OCI-LY3 (cell line): Measurements from ENCODE around the gene AHNAK.
"Not testable (repeated sequence)": the region's sequence is repeated elsewhere in the genome, so short reads cannot be mapped to it uniquely, and the experiment has no call there.

Experiments
- H2AFZ ChIP-seq: fragments of 200-600, 300-600 bp; shearing (Covaris generic); 2 replicates; pipeline ENCODE4 v1.6.0; 2014; ENCODE audit warnings: antibody characterized with exemption, low read depth, low read length
- H3K27ac ChIP-seq: fragments of 200-600, 300-600 bp; sonication (generic); 2 replicates; pipeline ENCODE4 v1.5.1; 2014; ENCODE audit warnings: mild to moderate bottlenecking, low read length, moderate library complexity, mixed read lengths
- H3K27me3 ChIP-seq: fragments of 200-600, 300-600 bp; sonication (generic); 2 replicates; pipeline ENCODE4 v1.6.1; 2014; ENCODE audit warnings: low read depth, low read length, mixed read lengths
- H3K36me3 ChIP-seq: fragments of 200-600, 300-600 bp; sonication (generic); replicated peaks from 2 replicates; pipeline ENCODE3; 2014; ENCODE audit warnings: low read depth, low read length, mixed read lengths
- H3K4me1 ChIP-seq: fragments of 300-600, 200-600 bp; sonication (generic); 2 replicates; pipeline ENCODE4 v1.6.1; 2014; ENCODE audit warnings: low read length, mixed read lengths
- H3K4me2 ChIP-seq: fragments of 200-600, 300-600 bp; sonication (generic); 2 replicates; pipeline ENCODE4 v1.6.1; 2014; ENCODE audit warnings: low read length, mixed read lengths
- H3K4me3 ChIP-seq: fragments of 300-600, 200-600 bp; sonication (generic); 2 replicates; pipeline ENCODE4 v1.5.1; 2014; ENCODE audit warnings: antibody characterized with exemption, mild to moderate bottlenecking, low read length, moderate library complexity
- H3K79me2 ChIP-seq: fragments of 300-600, 200-600 bp; shearing (Covaris generic); 2 replicates; pipeline ENCODE4 v1.6.1; 2014; ENCODE audit warnings: mild to moderate bottlenecking, low read length, mixed read lengths
- H3K9ac ChIP-seq: fragments of 300-600, 200-600 bp; shearing (Covaris generic); 2 replicates; pipeline ENCODE4 v1.6.0; 2014; ENCODE audit warnings: mild to moderate bottlenecking, low read length, moderate library complexity
- H3K9me3 ChIP-seq: fragments of 200-600, 300-600 bp; shearing (Covaris generic); 2 replicates; pipeline ENCODE4 v1.6.1; 2014; ENCODE audit warnings: low read length, mixed read lengths; ENCODE audit not compliant: insufficient read depth
- H4K20me1 ChIP-seq: fragments of 200-600, 300-600 bp; sonication (generic); 2 replicates; pipeline ENCODE4 v1.6.1; 2016; ENCODE audit warnings: low read length, mixed read lengths; ENCODE audit not compliant: insufficient read depth
- CTCF ChIP-seq: fragments of 200-600, 300-600 bp; sonication (generic); IDR thresholded peaks from 2 replicates; pipeline ENCODE4 v1.5.1; 2014; ENCODE audit warnings: antibody characterized with exemption, low read length, low read depth
- EZH2phosphoT487 ChIP-seq: fragments of 200-600 bp; shearing (Covaris generic); IDR thresholded peaks from 2 replicates; pipeline ENCODE4 v1.6.1; 2018; ENCODE audit warnings: antibody characterized with exemption, mixed run types, low read depth

The AHNAK gene

GRCh38 chr11:62451241-62451621, 95.4 kb downstream of the AHNAK start:
- H3K36me3 ChIP-seq: no peaks in the 10 kb centered on the region
- H3K27me3 ChIP-seq: peaks cover 18% of the 10 kb centered on the region
- no peak overlapping the region for H3K27ac ChIP-seq
- TF ChIP-seq CTCF (no peak), EZH2phosphoT487 (no peak)
- no peaks in the 10 kb centered on the region for H3K79me2 ChIP-seq
- H3K4me1 ChIP-seq: no peaks in the 10 kb centered on the region
- peaks cover 4% of the 10 kb centered on the region; the same call in 1 of the 2 replicates for H4K20me1 ChIP-seq
- no peaks in the 10 kb centered on the region for H3K9me3 ChIP-seq
- no peak overlapping the region for H3K9ac ChIP-seq
- no peak overlapping the region for H3K4me3 ChIP-seq
- no peak overlapping the region for H3K4me2 ChIP-seq
- no peak overlapping the region for H2AFZ ChIP-seq

DNA sequence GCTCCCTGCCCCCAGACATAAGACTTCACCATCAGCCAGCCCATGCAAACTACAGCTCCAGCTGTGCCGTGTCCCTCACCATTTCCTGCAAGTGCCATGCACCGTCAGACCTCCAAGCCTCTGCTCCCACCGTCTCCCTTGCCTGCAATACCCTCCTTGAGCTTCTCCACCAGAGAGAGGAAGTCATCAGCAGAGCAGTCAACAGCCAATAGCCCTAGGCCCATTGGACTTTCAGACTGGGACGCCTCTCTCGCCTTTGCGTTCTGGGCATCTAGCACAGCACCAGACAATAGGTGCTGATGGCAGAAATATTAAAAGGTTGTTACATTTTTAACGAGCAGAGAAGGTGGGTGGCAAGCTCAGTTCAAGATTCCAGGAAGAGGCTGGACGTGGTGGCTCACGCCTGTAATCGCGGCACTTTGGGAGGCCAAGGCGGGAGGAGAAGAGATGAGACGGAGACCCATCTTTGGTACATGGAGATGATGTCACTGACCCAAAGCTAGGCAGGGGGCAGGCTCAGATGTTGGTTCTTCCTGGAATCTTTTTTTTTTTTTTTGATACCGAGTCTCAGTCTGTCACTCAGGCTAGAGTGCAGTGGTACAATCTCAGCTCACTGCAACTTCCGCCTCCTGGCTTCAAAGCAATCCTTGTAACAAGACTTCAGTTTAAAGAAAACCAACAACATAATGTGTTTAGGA, 95.9 kb downstream of the AHNAK start:
- no peaks in the 10 kb centered on the region for H3K79me2 ChIP-seq
- no peak overlapping the region for H3K27ac ChIP-seq
- peaks cover 4% of the 10 kb centered on the region; the same call in 1 of the 2 replicates for H4K20me1 ChIP-seq
- no peak overlapping the region for H2AFZ ChIP-seq
- no peaks in the 10 kb centered on the region for H3K9me3 ChIP-seq
- H3K27me3 ChIP-seq: peaks cover 21% of the 10 kb centered on the region
- H3K4me2 ChIP-seq: no peak overlapping the region
- H3K4me1 ChIP-seq: no peaks in the 10 kb centered on the region
- TF ChIP-seq EZH2phosphoT487: no peak
- TF ChIP-seq CTCF: no peak
- no peaks in the 10 kb centered on the region for H3K36me3 ChIP-seq
- H3K9ac ChIP-seq: no peak overlapping the region
- H3K4me3 ChIP-seq: no peak overlapping the region

- H3K4me3 ChIP-seq, H3K79me2 ChIP-seq, H3K9me3 ChIP-seq, H2AFZ ChIP-seq, H3K27ac ChIP-seq, H3K9ac ChIP-seq, H4K20me1 ChIP-seq, H3K36me3 ChIP-seq, H3K4me2 ChIP-seq, H3K4me1 ChIP-seq: not testable (repeated sequence)
- peaks cover 21% of the 10 kb centered on the region for H3K27me3 ChIP-seq
Measured at GRCh38 chr11:62449912-62450311, 96.7 kb downstream of the AHNAK start.

GRCh38 chr11:62449451-62449851, 97.2 kb downstream of the AHNAK start:
- no peaks in the 10 kb centered on the region for H3K36me3 ChIP-seq
- H3K27ac ChIP-seq: no peak overlapping the region
- TF ChIP-seq CTCF: no peak
- TF ChIP-seq EZH2phosphoT487: no peak
- H4K20me1 ChIP-seq: peaks cover 4% of the 10 kb centered on the region; the same call in 1 of the 2 replicates
- H3K9me3 ChIP-seq: no peaks in the 10 kb centered on the region
- no peak overlapping the region for H3K4me3 ChIP-seq
- no peaks in the 10 kb centered on the region for H3K79me2 ChIP-seq
- no peak overlapping the region for H3K9ac ChIP-seq
- no peak overlapping the region for H3K4me2 ChIP-seq
- H3K27me3 ChIP-seq: peaks cover 21% of the 10 kb centered on the region
- no peak overlapping the region for H2AFZ ChIP-seq
- peaks cover 8% of the 10 kb centered on the region for H3K4me1 ChIP-seq
